ENCODE measurements around the gene PCDH1.

The PCDH1 gene

DNA sequence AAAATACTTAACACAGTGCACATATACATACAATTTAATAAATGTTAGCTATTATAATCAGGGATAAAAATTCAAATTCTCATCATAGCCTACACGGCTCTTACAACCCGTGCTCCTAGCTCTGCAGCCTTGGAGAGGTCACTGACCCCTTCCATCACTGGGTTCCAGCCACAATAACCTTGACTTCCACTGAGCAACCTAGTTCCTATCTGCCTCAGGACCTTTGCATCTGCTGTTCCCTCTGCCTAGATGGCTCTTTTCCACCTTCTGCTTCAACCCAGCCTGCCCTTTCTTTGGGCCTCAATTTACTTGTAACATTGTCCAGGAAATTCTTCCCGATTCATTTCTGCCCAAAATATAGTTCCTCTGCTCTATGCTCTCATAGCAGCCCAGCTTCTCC is 36.6 kb upstream of the PCDH1 start:
- no peak for DNase-seq (ENCODE audit: low read depth, low spot score)
- H3K4me3 ChIP-seq (ENCODE audit: low read length), result no peak overlapping the region
- no peaks in the 10 kb centered on the region; the same call in 1 of the 2 replicates for H3K27me3 ChIP-seq (ENCODE audit: control insufficient read depth, insufficient read depth, low read length)
- H3K4me1 ChIP-seq (ENCODE audit: control insufficient read depth, insufficient read depth, low read length), result no peaks in the 10 kb centered on the region; the same call in 1 of the 2 replicates
- no peak overlapping the region for H3K27ac ChIP-seq (ENCODE audit: low read length)
- H3K36me3 ChIP-seq (ENCODE audit: control insufficient read depth, insufficient read depth, low read length), result no peaks in the 10 kb centered on the region
- no peaks in the 10 kb centered on the region for H3K9me3 ChIP-seq (ENCODE audit: control insufficient read depth, insufficient read depth, low read length)
- WGBS (ENCODE audit: insufficient coverage, insufficient read length), result no CpG with 5 or more reads among the region's 3 CpGs

DNA sequence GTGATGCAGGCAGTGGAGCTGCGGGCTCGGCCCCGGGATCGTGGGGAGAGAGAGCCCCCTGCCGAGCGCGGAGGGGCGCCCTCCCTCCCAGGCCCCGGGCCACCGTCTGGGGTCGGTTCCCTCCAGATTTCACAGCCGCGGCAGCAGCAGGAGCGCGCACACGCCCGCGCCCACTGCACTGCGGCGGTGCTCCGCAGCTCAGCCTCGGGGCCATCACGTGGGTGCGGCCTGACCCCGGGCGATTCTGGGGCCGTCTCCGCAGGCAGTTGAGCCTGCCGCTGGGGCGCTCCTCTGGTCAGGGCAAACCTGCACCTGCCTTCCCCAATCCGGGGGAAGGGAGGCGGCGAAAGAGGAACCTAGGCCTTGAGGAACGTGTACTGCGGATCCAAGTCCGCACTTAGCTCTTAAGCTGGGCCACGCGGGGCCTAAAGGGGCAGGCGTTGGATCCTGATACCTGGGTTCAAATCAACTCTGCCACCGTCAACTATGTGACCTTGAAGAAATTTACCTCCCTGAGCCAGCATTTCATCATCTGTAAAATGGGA is 36.1 kb upstream of the PCDH1 start:
- DNase-seq (ENCODE audit: low read depth, low spot score), result no peak
- no peaks in the 10 kb centered on the region; the same call in 1 of the 2 replicates for H3K4me1 ChIP-seq (ENCODE audit: control insufficient read depth, insufficient read depth, low read length)
- no peaks in the 10 kb centered on the region; the same call in 1 of the 2 replicates for H3K27me3 ChIP-seq (ENCODE audit: control insufficient read depth, insufficient read depth, low read length)
- no CpG with 5 or more reads among the region's 40 CpGs for WGBS (ENCODE audit: insufficient coverage, insufficient read length)
- H3K27ac ChIP-seq (ENCODE audit: low read length), result no peak overlapping the region
- H3K9me3 ChIP-seq (ENCODE audit: control insufficient read depth, insufficient read depth, low read length), result no peaks in the 10 kb centered on the region
- H3K36me3 ChIP-seq (ENCODE audit: control insufficient read depth, insufficient read depth, low read length), result no peaks in the 10 kb centered on the region
- peak overlapping the region; percentile 9; the same call in 1 of the 2 replicates for H3K4me3 ChIP-seq (ENCODE audit: low read length)

DNA sequence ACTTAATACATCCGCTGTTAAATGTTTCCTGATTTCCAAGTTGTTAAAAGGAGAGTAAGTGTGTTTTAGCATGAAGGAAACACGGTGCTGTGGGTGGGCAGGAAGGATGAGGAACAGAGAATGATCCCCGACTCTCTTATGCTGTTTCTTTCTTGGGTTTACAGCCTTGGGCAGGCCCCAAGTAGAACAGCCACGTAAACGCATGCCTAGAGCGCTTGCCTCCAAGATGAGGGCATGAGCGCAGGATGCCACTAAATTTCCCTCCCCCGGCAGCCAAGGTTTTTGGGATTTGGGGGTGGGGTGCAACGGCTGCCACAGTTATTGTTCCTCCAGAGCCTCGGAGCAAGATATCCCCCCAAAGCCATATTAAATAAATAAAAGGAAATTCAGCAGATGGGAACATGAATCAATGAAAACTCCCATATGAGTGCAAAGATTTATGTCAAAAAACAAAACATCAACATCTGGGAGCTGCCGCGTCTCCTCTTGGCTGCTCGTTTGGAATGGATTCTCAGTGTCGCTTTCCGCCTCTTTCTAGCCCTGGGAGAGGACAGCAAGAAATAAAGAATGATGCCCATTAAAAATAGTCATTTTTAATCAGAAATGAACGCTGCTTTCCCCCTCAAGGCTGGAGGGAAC is 35.5 kb upstream of the PCDH1 start:
- WGBS (ENCODE audit: insufficient coverage, insufficient read length), result no CpG with 5 or more reads among the region's 16 CpGs
- no peak overlapping the region for H3K27ac ChIP-seq (ENCODE audit: low read length)
- H3K27me3 ChIP-seq (ENCODE audit: control insufficient read depth, insufficient read depth, low read length), result no peaks in the 10 kb centered on the region; the same call in 1 of the 2 replicates
- no peaks in the 10 kb centered on the region; the same call in 1 of the 2 replicates for H3K4me1 ChIP-seq (ENCODE audit: control insufficient read depth, insufficient read depth, low read length)
- no peak for DNase-seq (ENCODE audit: low read depth, low spot score)
- H3K36me3 ChIP-seq (ENCODE audit: control insufficient read depth, insufficient read depth, low read length), result no peaks in the 10 kb centered on the region
- H3K9me3 ChIP-seq (ENCODE audit: control insufficient read depth, insufficient read depth, low read length), result no peaks in the 10 kb centered on the region
- peak overlapping the region; percentile 9; the same call in 1 of the 2 replicates for H3K4me3 ChIP-seq (ENCODE audit: low read length)

DNA sequence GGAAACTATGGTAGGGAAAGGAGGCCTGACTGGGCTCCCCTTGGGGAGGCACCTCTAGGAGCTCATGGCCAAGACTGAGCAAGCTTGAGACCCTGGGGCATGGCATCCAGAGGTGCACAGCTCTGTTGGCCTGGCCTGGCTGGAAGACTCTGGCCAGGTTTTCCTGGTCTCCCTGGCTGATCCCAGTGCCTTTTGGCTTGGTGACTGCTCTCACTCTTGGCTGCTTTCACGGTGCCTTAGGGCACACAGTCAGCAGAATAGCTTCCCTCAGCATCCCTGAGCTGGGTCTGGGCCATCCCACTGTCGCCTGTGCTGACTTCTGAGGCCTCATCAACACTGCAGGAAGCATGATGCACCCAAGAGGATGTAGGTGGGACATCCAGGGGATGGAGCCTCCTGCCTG is 32.1 kb upstream of the PCDH1 start:
- no peaks in the 10 kb centered on the region; the same call in 1 of the 2 replicates for H3K27me3 ChIP-seq (ENCODE audit: control insufficient read depth, insufficient read depth, low read length)
- no peaks in the 10 kb centered on the region for H3K36me3 ChIP-seq (ENCODE audit: control insufficient read depth, insufficient read depth, low read length)
- H3K27ac ChIP-seq (ENCODE audit: low read length), result no peak overlapping the region
- DNase-seq (ENCODE audit: low read depth, low spot score), result no peak
- H3K9me3 ChIP-seq (ENCODE audit: control insufficient read depth, insufficient read depth, low read length), result no peaks in the 10 kb centered on the region
- WGBS (ENCODE audit: insufficient coverage, insufficient read length), result no CpG with 5 or more reads among the region's 2 CpGs
- H3K4me3 ChIP-seq (ENCODE audit: low read length), result no peak overlapping the region
- H3K4me1 ChIP-seq (ENCODE audit: control insufficient read depth, insufficient read depth, low read length), result no peaks in the 10 kb centered on the region

DNA sequence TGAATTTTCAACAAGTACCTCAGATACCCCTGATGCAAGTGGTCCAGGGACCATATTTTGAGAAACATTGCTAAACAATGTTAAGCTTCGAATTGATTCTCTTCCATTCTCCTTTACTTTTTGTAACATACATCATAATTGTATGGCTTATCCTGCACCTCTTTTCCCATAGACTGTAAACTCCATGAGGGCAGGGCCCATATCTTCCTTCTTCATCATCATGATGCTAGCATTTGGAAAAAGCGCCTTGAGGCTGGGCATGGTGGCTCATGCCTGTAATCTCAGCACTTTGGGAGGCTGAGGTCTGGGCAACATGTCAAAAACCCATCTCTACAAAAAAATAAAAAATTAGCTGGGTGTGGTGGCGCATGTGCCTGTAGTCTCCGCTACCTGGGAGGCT is 31.0 kb upstream of the PCDH1 start:
- Histone ChIP-seq H3K4me1 (ENCODE audit: control insufficient read depth, insufficient read depth, low read length) (no peaks in the 10 kb centered on the region), H3K27me3 (ENCODE audit: control insufficient read depth, insufficient read depth, low read length) (no peaks in the 10 kb centered on the region; the same call in 1 of the 2 replicates), H3K36me3 (ENCODE audit: control insufficient read depth, insufficient read depth, low read length) (no peaks in the 10 kb centered on the region), H3K4me3 (ENCODE audit: low read length) (no peak overlapping the region), H3K27ac (ENCODE audit: low read length) (no peak overlapping the region), H3K9me3 (ENCODE audit: control insufficient read depth, insufficient read depth, low read length) (no peaks in the 10 kb centered on the region)
- WGBS (ENCODE audit: insufficient coverage, insufficient read length), result no CpG with 5 or more reads among the region's 4 CpGs
- DNase-seq (ENCODE audit: low read depth, low spot score), result no peak

DNA sequence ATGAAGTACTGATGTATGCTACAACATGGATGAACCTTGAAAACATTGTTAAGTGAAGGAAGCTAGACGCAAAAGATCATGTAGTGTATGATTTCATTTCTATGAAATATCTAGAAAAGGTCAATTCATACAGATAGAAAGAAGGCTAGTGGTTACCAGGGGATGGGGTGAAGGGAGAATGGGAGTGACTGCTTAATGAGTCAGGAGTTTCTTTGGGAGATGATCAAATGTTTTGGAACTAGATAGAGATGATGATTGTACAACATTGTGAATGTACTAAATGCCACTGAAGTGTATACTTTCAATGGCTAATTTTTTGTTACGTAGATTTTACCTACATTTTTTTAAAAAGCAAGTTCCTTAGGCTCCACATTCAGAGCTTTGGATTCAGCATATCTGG is 30.6 kb upstream of the PCDH1 start:
- Histone ChIP-seq H3K4me1 (ENCODE audit: control insufficient read depth, insufficient read depth, low read length) (no peaks in the 10 kb centered on the region), H3K4me3 (ENCODE audit: low read length) (no peak overlapping the region), H3K27ac (ENCODE audit: low read length) (no peak overlapping the region), H3K27me3 (ENCODE audit: control insufficient read depth, insufficient read depth, low read length) (no peaks in the 10 kb centered on the region; the same call in 1 of the 2 replicates), H3K36me3 (ENCODE audit: control insufficient read depth, insufficient read depth, low read length) (no peaks in the 10 kb centered on the region), H3K9me3 (ENCODE audit: control insufficient read depth, insufficient read depth, low read length) (no peaks in the 10 kb centered on the region)
- DNase-seq (ENCODE audit: low read depth, low spot score), result no peak
- WGBS (ENCODE audit: insufficient coverage, insufficient read length), result no CpG with 5 or more reads among the region's 2 CpGs

DNA sequence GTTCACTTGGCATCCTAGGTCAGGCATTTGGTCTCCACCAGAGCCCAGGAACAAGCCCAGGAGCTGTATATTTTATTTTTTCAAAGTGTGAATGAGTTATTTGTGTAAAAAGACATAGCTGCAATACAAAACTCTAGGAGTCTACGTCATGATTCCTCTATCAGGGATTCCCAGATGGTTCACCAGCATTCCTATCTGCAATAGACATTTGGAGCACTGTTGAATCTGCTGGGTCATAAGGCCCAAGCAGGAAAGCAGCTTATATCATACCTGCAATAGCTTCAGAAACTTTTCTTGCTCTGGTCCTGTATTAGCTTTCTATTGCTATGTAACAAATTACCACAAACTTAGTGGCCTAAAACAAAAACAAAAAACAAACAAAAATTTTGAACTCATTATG is 28.8 kb upstream of the PCDH1 start:
- Histone ChIP-seq H3K9me3 (ENCODE audit: control insufficient read depth, insufficient read depth, low read length) (no peaks in the 10 kb centered on the region), H3K27me3 (ENCODE audit: control insufficient read depth, insufficient read depth, low read length) (no peaks in the 10 kb centered on the region), H3K27ac (ENCODE audit: low read length) (no peak overlapping the region), H3K36me3 (ENCODE audit: control insufficient read depth, insufficient read depth, low read length) (no peaks in the 10 kb centered on the region), H3K4me3 (ENCODE audit: low read length) (no peak overlapping the region), H3K4me1 (ENCODE audit: control insufficient read depth, insufficient read depth, low read length) (no peaks in the 10 kb centered on the region)
- WGBS (ENCODE audit: insufficient coverage, insufficient read length), result no CpG with 5 or more reads among the region's 1 CpG
- no peak for DNase-seq (ENCODE audit: low read depth, low spot score)

DNA sequence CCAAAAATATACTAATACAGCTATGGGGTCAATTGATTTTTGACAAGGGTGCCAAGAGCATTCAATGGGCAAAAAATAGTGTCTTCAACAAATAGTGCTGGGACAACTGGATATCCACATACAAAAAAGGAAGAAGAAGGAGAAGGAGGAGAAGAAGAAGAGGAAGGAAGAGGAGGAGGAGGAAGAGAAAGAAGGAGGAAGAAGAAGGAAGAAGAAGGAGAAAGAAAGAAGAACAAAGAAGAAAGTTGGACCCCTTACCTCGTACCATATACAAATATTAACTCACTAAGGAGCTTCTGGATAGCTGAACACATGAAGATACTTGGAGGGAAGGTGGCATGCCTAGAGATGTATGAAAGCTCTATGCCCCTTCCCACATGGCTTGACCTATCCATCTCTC is 28.3 kb upstream of the PCDH1 start:
- DNase-seq (ENCODE audit: low read depth, low spot score), result no peak

DNA sequence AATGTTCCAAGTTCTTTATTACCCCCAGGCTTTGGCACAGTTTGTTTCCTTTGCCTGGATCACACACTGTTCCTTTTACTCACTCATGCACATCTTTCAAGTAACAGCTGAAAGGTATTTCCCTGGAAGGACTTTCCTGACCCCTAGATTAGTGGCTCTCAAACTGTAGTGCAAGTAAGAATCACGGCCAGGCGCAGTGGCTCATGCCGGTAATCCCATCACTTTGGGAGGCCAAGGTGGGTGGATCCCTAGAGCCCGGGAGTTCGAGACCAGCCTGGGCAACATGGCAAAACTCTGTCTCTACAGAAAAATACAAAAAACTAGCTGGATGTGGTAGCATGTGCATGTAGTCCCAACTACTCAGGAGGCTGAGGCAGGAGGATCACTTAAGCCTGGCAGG is 26.3 kb upstream of the PCDH1 start:
- H3K4me3 ChIP-seq (ENCODE audit: low read length), result no peak overlapping the region
- H3K27ac ChIP-seq (ENCODE audit: low read length), result no peak overlapping the region
- DNase-seq (ENCODE audit: low read depth, low spot score), result no peak
- no peaks in the 10 kb centered on the region for H3K9me3 ChIP-seq (ENCODE audit: control insufficient read depth, insufficient read depth, low read length)
- no peaks in the 10 kb centered on the region for H3K36me3 ChIP-seq (ENCODE audit: control insufficient read depth, insufficient read depth, low read length)
- WGBS (ENCODE audit: insufficient coverage, insufficient read length), result no CpG with 5 or more reads among the region's 5 CpGs
- no peaks in the 10 kb centered on the region for H3K27me3 ChIP-seq (ENCODE audit: control insufficient read depth, insufficient read depth, low read length)
- no peaks in the 10 kb centered on the region for H3K4me1 ChIP-seq (ENCODE audit: control insufficient read depth, insufficient read depth, low read length)

More for the DNA sequence above, 28.3 kb upstream of the PCDH1 start:
- H3K9me3 ChIP-seq (ENCODE audit: control insufficient read depth, insufficient read depth, low read length), result no peaks in the 10 kb centered on the region
- H3K4me3 ChIP-seq (ENCODE audit: low read length), result no peak overlapping the region
- H3K4me1 ChIP-seq (ENCODE audit: control insufficient read depth, insufficient read depth, low read length), result no peaks in the 10 kb centered on the region
- no peak overlapping the region for H3K27ac ChIP-seq (ENCODE audit: low read length)
- no peaks in the 10 kb centered on the region for H3K27me3 ChIP-seq (ENCODE audit: control insufficient read depth, insufficient read depth, low read length)
- no CpG with 5 or more reads among the region's 1 CpG for WGBS (ENCODE audit: insufficient coverage, insufficient read length)
- H3K36me3 ChIP-seq (ENCODE audit: control insufficient read depth, insufficient read depth, low read length), result no peaks in the 10 kb centered on the region

DNA sequence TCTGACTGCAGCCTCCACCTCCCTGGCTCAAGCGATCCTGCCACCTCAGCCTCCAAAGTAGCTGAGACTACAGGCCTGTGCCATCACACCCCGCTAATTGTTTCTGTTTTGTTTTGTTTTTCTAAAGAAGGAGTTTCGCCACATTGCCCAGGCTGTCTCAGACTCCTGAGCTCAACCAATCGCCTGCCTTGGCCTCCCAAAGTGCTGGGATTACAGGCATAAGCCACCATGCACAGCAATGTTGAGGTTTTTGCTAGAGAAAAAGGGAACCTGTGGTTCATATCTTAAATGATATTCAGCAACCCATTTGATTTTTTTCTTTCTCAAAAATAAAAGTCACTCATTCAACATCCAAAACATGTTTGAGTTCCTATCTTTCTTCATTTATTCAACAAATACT is 25.1 kb upstream of the PCDH1 start:
- Histone ChIP-seq H3K27me3 (ENCODE audit: control insufficient read depth, insufficient read depth, low read length) (no peaks in the 10 kb centered on the region), H3K4me3 (ENCODE audit: low read length) (no peak overlapping the region), H3K4me1 (ENCODE audit: control insufficient read depth, insufficient read depth, low read length) (no peaks in the 10 kb centered on the region), H3K36me3 (ENCODE audit: control insufficient read depth, insufficient read depth, low read length) (no peaks in the 10 kb centered on the region), H3K9me3 (ENCODE audit: control insufficient read depth, insufficient read depth, low read length) (no peaks in the 10 kb centered on the region), H3K27ac (ENCODE audit: low read length) (no peak overlapping the region)
- WGBS (ENCODE audit: insufficient coverage, insufficient read length), result no CpG with 5 or more reads among the region's 4 CpGs
- DNase-seq (ENCODE audit: low read depth, low spot score), result no peak
